Brain pericyte (primary cell): ENCODE data around the gene SYPL1.

Experiments
- DNase-seq: peaks from one replicate; pipeline ENCODE4 v3.0.0-alpha.2; 2012; ENCODE audit warnings: low read depth, low spot score

The SYPL1 gene

GRCh38 chr7:106052681-106053080, 59.4 kb downstream of the SYPL1 start:
- no peak for DNase-seq

- DNase-seq, result no peak
Observed at GRCh38 chr7:106050746-106051117, 61.4 kb downstream of the SYPL1 start.

GRCh38 chr7:106050002-106050745, 61.9 kb downstream of the SYPL1 start:
- no peak for DNase-seq

- no peak for DNase-seq
Observed at GRCh38 chr7:106049139-106049752, 62.9 kb downstream of the SYPL1 start.

GRCh38 chr7:106048706-106049020, 63.4 kb downstream of the SYPL1 start:
- no peak for DNase-seq

- DNase-seq, result no peak
Observed at GRCh38 chr7:106047818-106048705, 64.0 kb downstream of the SYPL1 start.

GRCh38 chr7:106047184-106047583, 64.9 kb downstream of the SYPL1 start:
- DNase-seq, result no peak

GRCh38 chr7:106045586-106045985, 66.5 kb downstream of the SYPL1 start:
- no peak for DNase-seq

GRCh38 chr7:106045139-106045538, 67.0 kb downstream of the SYPL1 start:
- no peak for DNase-seq

- DNase-seq, result no peak
Observed at GRCh38 chr7:106042196-106042611, 69.9 kb downstream of the SYPL1 start.

GRCh38 chr7:106041140-106041717, 70.9 kb downstream of the SYPL1 start:
- DNase-seq, result no peak
